WTC11 (cell line): Measurements from ENCODE around the gene GDI1. TPM values are rescaled to one million over a fixed set of nuclear protein-coding genes. Genes with fewer than 3 reads are reported as not detected.

Experiments used
- ATAC-seq: fragments of 200-7000 bp; cut with Tn5 transposase; 2 replicates; pipeline ENCODE4 v1.10.0; 2021; ENCODE audit warnings: mild to moderate bottlenecking, moderate library complexity
- CTCF ChIA-PET: fragments of 300-600 bp; sonication (Branson Sonifier 250); formaldehyde crosslinking; loops from one replicate; lab custom pipeline; 2021; ENCODE audit warnings: antibody characterized with exemption; lab: Charles Lee
- POLR2A ChIA-PET: fragments of 350-600 bp; sonication (Branson Sonifier 250); formaldehyde crosslinking; loops from one replicate; lab custom pipeline; 2021; ENCODE audit warnings: antibody characterized with exemption; lab: Charles Lee
- DNase-seq: peaks from one replicate; pipeline ENCODE4 v3.0.0; 2021; ENCODE audit warnings: low spot score
- H3K27ac Mint-ChIP-seq: 2 replicates; pipeline ENCODE4 v1.8.0; 2021; ENCODE audit warnings: mixed read lengths
- H3K27me3 Mint-ChIP-seq: 2 replicates; pipeline ENCODE4 v1.8.0; 2021; ENCODE audit warnings: low read depth, mild to moderate bottlenecking, moderate library complexity, mixed read lengths
- H3K36me3 Mint-ChIP-seq: 2 replicates; pipeline ENCODE4 v1.8.0; 2021; ENCODE audit warnings: mixed read lengths
- H3K4me1 Mint-ChIP-seq: 2 replicates; pipeline ENCODE4 v1.8.0; 2022; ENCODE audit warnings: mixed read lengths
- H3K4me3 Mint-ChIP-seq: 2 replicates; pipeline ENCODE4 v1.8.0; 2021; ENCODE audit warnings: mild to moderate bottlenecking, moderate library complexity, mixed read lengths
- H3K9me3 Mint-ChIP-seq: 2 replicates; pipeline ENCODE4 v1.8.0; 2021; ENCODE audit warnings: mixed read lengths
- CREM ChIP-seq: sonication (generic); formaldehyde crosslinking; IDR thresholded peaks from 2 replicates; pipeline ENCODE4 v1.8.1; 2022; ENCODE audit warnings: mild to moderate bottlenecking, missing genetic modification reagents, moderate library complexity
- ELF4 ChIP-seq: sonication (generic); formaldehyde crosslinking; IDR thresholded peaks from 2 replicates; pipeline ENCODE4 v1.8.1; 2022; ENCODE audit warnings: low read depth, mild to moderate bottlenecking, moderate library complexity, missing genetic modification reagents
- FOXP1 ChIP-seq: sonication (generic); formaldehyde crosslinking; IDR thresholded peaks from 2 replicates; pipeline ENCODE4 v1.8.0; 2022; ENCODE audit warnings: missing genetic modification reagents, mild to moderate bottlenecking, moderate library complexity, borderline replicate concordance
- GABPB1 ChIP-seq: sonication (generic); formaldehyde crosslinking; IDR thresholded peaks from 2 replicates; pipeline ENCODE4 v1.8.1; 2023; ENCODE audit warnings: mild to moderate bottlenecking, missing genetic modification reagents
- GTF2I ChIP-seq: fragments of 250-450 bp; sonication (Bioruptor Pico); conservative IDR thresholded peaks from 2 replicates; pipeline ENCODE4 v1.4.0; 2021; ENCODE audit warnings: mild to moderate bottlenecking
- KAT7 ChIP-seq: sonication (generic); formaldehyde crosslinking; IDR thresholded peaks from 2 replicates; pipeline ENCODE4 v1.8.1; 2023; ENCODE audit warnings: missing genetic modification reagents, mild to moderate bottlenecking, borderline replicate concordance
- NFYB ChIP-seq: sonication (generic); formaldehyde crosslinking; conservative IDR thresholded peaks from 2 replicates; pipeline ENCODE4 v1.8.0; 2022; ENCODE audit warnings: low read depth, missing genetic modification reagents
- NR2C2 ChIP-seq: sonication (generic); formaldehyde crosslinking; IDR thresholded peaks from 2 replicates; pipeline ENCODE4 v1.8.0; 2022; ENCODE audit warnings: mild to moderate bottlenecking, missing genetic modification reagents
- SMAD3 ChIP-seq: sonication (generic); formaldehyde crosslinking; IDR thresholded peaks from 2 replicates; pipeline ENCODE4 v1.8.0; 2022; ENCODE audit warnings: missing genetic modification reagents, mild to moderate bottlenecking, borderline replicate concordance
- TCF7 ChIP-seq: sonication (generic); formaldehyde crosslinking; IDR thresholded peaks from 2 replicates; pipeline ENCODE4 v1.8.0; 2022; ENCODE audit warnings: mild to moderate bottlenecking, low read depth, missing genetic modification reagents, moderate library complexity
- TEAD4 ChIP-seq: sonication (generic); formaldehyde crosslinking; IDR thresholded peaks from 2 replicates; pipeline ENCODE4 v1.8.0; 2022; ENCODE audit warnings: mild to moderate bottlenecking, missing genetic modification reagents
- TP53 ChIP-seq: sonication (generic); formaldehyde crosslinking; IDR thresholded peaks from 2 replicates; pipeline ENCODE4 v1.8.1; 2023; ENCODE audit warnings: mild to moderate bottlenecking, missing genetic modification reagents
- ZNF121 ChIP-seq: sonication (generic); formaldehyde crosslinking; IDR thresholded peaks from 2 replicates; pipeline ENCODE4 v1.8.0; 2023; ENCODE audit warnings: missing genetic modification reagents
- ZNF219 ChIP-seq: sonication (generic); formaldehyde crosslinking; IDR thresholded peaks from 2 replicates; pipeline ENCODE4 v1.8.0; 2023; ENCODE audit warnings: missing genetic modification reagents, mild to moderate bottlenecking, borderline replicate concordance
- ZNF263 ChIP-seq: sonication (generic); formaldehyde crosslinking; IDR thresholded peaks from 2 replicates; pipeline ENCODE4 v1.8.1; 2022; ENCODE audit warnings: low read depth, mild to moderate bottlenecking, moderate library complexity, missing genetic modification reagents
- ZNF396 ChIP-seq: fragments of 250-450 bp; sonication (Bioruptor Pico); IDR thresholded peaks from 2 replicates; pipeline ENCODE4 v1.8.0; 2021; ENCODE audit warnings: mild to moderate bottlenecking, moderate library complexity, borderline replicate concordance
- ZNF423 ChIP-seq: fragments of 250-450 bp; sonication (Bioruptor Pico); IDR thresholded peaks from 2 replicates; pipeline ENCODE4 v2.1.2; 2022; ENCODE audit warnings: mild to moderate bottlenecking, moderate library complexity
- total RNA-seq: library from RNA; stranded (reverse); gene quantifications from 3 replicates; pipeline ENCODE4 v1.2.3, GENCODE V29; 2021
- TF ChIP-seq, protein P1 (sequence below): sonication (generic); formaldehyde crosslinking; IDR thresholded peaks from 2 replicates; pipeline ENCODE4 v1.8.0; 2022; ENCODE audit warnings: mild to moderate bottlenecking, missing genetic modification reagents
- TF ChIP-seq, protein P2 (sequence below): sonication (generic); formaldehyde crosslinking; IDR thresholded peaks from 2 replicates; pipeline ENCODE4 v1.8.1; 2022; ENCODE audit warnings: mild to moderate bottlenecking, moderate library complexity, missing genetic modification reagents
- TF ChIP-seq, protein P3 (sequence below): sonication (generic); formaldehyde crosslinking; IDR thresholded peaks from 2 replicates; pipeline ENCODE4 v1.8.1; 2023; ENCODE audit warnings: mild to moderate bottlenecking, missing genetic modification reagents, moderate library complexity
- TF ChIP-seq, protein P4 (sequence below): fragments of 250-450 bp; sonication (Bioruptor Pico); IDR thresholded peaks from 2 replicates; pipeline ENCODE4 v1.9.0; 2021; ENCODE audit warnings: moderate library complexity, mild to moderate bottlenecking, inconsistent platforms, borderline replicate concordance
- TF ChIP-seq, protein P5 (sequence below): sonication (generic); formaldehyde crosslinking; IDR thresholded peaks from 2 replicates; pipeline ENCODE4 v1.8.1; 2022; ENCODE audit warnings: missing genetic modification reagents, borderline replicate concordance
- TF ChIP-seq, protein P6 (sequence below): sonication (generic); formaldehyde crosslinking; conservative IDR thresholded peaks from 2 replicates; pipeline ENCODE4 v1.8.1; 2023; ENCODE audit warnings: mild to moderate bottlenecking, low read depth, missing genetic modification reagents, moderate library complexity

Gene GDI1
- total RNA-seq, 1 experiment from 2014 or later = 108 TPM

DNA sequence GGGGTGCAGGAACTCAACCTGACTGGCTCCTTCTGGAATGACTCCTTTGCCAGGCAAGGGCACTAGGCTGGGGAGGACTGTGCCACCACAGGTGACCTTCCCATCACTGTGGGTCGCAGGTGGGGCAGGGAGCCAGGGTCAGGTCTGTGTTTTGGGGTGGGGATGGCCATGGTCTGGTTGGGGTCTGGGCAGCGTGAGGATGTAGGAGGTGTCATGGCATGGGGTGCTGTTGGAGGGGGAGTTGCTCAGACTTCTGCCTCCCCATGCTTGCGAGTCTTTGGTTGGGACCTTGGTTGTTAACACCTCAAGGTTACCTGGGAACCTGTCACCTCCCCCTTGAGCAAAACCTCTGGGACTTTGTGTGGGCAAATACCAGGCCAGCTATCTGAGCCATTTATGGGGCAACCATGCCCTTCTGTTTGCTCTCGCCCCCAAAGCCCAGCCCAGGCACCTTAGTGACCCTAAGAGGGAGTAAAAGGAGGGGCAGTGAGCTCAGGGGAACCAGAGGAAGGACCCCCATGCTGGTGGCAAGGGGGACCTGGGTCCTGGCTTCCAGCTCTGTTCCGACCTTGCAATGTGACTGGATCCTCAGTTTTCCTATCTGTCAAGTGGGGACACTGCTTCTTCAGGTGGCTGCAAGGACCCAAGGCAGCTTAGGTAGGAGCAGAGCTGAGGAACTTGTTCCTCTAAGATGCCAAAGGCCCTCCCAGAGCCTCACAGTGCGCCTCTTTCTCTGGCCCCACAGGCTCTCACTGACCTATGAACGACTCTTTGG, 2.4 kb upstream of the GDI1 start (continued):
- no peak for TF ChIP-seq CREM (CRISPR knock-in tag)
- TF ChIP-seq TCF7 (CRISPR knock-in tag) = no peak
- no peak for TF ChIP-seq FOXP1 (CRISPR knock-in tag)
- TF ChIP-seq NR2C2 (CRISPR knock-in tag) = no peak
- TF ChIP-seq KAT7 (CRISPR knock-in tag) = no peak
- TF ChIP-seq ZNF121 (CRISPR knock-in tag) = no peak
- no peak for TF ChIP-seq NFYB (CRISPR knock-in tag)
- TF ChIP-seq ZNF396 (CRISPR knock-in tag) = no peak

DNA sequence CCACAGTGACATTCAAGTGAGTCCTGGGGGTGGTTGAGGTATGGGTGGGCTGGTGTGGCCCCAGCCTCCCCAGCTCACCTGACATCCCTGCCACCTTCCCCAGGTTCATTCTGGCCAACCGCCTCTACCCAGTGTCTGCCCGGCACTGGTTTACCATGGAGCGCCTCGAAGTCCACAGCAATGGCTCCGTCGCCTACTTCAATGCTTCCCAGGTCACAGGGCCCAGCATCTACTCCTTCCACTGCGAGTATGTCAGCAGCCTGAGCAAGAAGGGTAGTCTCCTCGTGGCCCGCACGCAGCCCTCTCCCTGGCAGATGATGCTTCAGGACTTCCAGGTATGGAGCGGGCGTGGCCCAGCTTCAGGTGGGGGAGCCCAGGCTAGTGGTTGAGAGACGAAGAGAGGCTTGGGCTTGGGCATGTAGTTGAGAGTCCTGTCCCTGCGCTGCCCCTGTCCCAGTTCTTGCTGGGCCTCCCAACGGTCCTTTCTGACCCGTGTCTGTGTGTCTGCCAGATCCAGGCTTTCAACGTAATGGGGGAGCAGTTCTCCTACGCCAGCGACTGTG, 1.7 kb upstream of the GDI1 start:
- TF ChIP-seq GTF2I (CRISPR knock-in tag) = no peak
- Mint-ChIP-seq H3K27me3 (no peaks in the 10 kb centered on the region), H3K4me1 (peaks cover 19% of the 10 kb centered on the region), H3K36me3 (peaks cover 12% of the 10 kb centered on the region; the same call in 1 of the 2 replicates), H3K27ac (no peak overlapping the region), H3K9me3 (no peaks in the 10 kb centered on the region), H3K4me3 (no peak overlapping the region)
- POLR2A ChIA-PET = no interaction called here
- ATAC-seq = no peak
- no peak for DNase-seq
- CTCF ChIA-PET = interaction anchor here (1.2 kb wide), 1 partner anchor 62 kb away, joined by 3 read pairs; no protein-coding TSS in a partner anchor

DNA sequence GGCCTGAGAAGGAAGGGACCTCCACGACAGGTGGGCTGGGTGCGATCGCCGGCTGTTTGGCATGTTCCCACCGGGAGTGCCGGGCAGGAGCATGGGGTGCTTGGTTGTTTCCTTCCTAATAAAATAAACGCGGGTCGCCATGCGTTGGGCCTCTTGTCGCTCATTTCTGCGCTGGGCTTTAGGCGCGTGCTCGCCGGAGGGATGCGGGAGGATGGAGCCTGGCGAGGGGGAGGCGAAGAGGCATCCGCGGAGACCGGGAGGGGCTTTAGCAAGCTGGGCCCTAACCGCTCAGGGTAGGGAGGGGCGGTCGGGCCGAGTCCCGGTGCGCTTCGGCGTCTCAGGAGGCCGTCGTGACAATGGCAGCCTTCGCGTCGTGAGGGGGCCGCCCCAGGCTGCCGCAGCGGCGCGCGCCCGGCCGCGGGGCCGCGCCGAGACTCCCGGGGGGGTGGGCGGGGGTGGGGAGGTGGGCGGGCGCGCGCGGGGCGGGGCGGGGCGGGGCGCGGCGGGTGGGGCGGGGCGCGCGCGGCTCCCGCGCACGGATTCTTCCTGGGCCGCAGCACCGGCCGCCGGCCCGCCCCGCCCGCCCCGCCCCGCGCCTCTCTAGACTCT, 476 bp upstream of the GDI1 start:
- DNase-seq (peak; percentile 53), ATAC-seq (peak; percentile 69)
- Mint-ChIP-seq H3K4me3 (peak overlapping the region; percentile 80), H3K27me3 (no peaks in the 10 kb centered on the region), H3K4me1 (peaks cover 12% of the 10 kb centered on the region), H3K36me3 (peaks cover 16% of the 10 kb centered on the region), H3K27ac (peak overlapping the region; percentile 84), H3K9me3 (no peaks in the 10 kb centered on the region)
- CTCF ChIA-PET = interaction anchor here (1.2 kb wide), 1 partner anchor 63 kb away, joined by 3 read pairs; no protein-coding TSS in a partner anchor
- POLR2A ChIA-PET = no interaction called here
- TF ChIP-seq, protein P1, sequence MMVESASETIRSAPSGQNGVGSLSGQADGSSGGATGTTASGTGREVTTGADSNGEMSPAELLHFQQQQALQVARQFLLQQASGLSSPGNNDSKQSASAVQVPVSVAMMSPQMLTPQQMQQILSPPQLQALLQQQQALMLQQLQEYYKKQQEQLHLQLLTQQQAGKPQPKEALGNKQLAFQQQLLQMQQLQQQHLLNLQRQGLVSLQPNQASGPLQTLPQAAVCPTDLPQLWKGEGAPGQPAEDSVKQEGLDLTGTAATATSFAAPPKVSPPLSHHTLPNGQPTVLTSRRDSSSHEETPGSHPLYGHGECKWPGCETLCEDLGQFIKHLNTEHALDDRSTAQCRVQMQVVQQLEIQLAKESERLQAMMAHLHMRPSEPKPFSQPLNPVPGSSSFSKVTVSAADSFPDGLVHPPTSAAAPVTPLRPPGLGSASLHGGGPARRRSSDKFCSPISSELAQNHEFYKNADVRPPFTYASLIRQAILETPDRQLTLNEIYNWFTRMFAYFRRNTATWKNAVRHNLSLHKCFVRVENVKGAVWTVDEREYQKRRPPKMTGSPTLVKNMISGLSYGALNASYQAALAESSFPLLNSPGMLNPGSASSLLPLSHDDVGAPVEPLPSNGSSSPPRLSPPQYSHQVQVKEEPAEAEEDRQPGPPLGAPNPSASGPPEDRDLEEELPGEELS (CRISPR knock-in tag) = no peak
- TF ChIP-seq, protein P2, sequence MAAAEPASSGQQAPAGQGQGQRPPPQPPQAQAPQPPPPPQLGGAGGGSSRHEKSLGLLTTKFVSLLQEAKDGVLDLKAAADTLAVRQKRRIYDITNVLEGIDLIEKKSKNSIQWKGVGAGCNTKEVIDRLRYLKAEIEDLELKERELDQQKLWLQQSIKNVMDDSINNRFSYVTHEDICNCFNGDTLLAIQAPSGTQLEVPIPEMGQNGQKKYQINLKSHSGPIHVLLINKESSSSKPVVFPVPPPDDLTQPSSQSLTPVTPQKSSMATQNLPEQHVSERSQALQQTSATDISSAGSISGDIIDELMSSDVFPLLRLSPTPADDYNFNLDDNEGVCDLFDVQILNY (CRISPR knock-in tag) = no peak
- TF ChIP-seq GABPB1 (CRISPR knock-in tag) (no peak), ZNF219 (CRISPR knock-in tag) (no peak), ZNF423 (no peak), ELF4 (CRISPR knock-in tag) (no peak), TP53 (no peak), SMAD3 (no peak), ZNF263 (CRISPR knock-in tag) (no peak), TEAD4 (CRISPR knock-in tag) (no peak), KAT7 (CRISPR knock-in tag) (no peak)
- TF ChIP-seq, protein P3, sequence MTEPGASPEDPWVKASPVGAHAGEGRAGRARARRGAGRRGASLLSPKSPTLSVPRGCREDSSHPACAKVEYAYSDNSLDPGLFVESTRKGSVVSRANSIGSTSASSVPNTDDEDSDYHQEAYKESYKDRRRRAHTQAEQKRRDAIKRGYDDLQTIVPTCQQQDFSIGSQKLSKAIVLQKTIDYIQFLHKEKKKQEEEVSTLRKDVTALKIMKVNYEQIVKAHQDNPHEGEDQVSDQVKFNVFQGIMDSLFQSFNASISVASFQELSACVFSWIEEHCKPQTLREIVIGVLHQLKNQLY = no peak
- TF ChIP-seq, protein P4, sequence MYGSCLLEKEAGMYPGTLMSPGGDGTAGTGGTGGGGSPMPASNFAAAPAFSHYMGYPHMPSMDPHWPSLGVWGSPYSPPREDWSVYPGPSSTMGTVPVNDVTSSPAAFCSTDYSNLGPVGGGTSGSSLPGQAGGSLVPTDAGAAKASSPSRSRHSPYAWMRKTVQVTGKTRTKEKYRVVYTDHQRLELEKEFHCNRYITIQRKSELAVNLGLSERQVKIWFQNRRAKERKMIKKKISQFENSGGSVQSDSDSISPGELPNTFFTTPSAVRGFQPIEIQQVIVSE = no peak
- TF ChIP-seq, protein P5, sequence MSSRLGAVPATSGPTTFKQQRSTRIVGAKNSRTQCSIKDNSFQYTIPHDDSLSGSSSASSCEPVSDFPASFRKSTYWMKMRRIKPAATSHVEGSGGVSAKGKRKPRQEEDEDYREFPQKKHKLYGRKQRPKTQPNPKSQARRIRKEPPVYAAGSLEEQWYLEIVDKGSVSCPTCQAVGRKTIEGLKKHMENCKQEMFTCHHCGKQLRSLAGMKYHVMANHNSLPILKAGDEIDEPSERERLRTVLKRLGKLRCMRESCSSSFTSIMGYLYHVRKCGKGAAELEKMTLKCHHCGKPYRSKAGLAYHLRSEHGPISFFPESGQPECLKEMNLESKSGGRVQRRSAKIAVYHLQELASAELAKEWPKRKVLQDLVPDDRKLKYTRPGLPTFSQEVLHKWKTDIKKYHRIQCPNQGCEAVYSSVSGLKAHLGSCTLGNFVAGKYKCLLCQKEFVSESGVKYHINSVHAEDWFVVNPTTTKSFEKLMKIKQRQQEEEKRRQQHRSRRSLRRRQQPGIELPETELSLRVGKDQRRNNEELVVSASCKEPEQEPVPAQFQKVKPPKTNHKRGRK (CRISPR knock-in tag) = no peak
- TF ChIP-seq, protein P6, sequence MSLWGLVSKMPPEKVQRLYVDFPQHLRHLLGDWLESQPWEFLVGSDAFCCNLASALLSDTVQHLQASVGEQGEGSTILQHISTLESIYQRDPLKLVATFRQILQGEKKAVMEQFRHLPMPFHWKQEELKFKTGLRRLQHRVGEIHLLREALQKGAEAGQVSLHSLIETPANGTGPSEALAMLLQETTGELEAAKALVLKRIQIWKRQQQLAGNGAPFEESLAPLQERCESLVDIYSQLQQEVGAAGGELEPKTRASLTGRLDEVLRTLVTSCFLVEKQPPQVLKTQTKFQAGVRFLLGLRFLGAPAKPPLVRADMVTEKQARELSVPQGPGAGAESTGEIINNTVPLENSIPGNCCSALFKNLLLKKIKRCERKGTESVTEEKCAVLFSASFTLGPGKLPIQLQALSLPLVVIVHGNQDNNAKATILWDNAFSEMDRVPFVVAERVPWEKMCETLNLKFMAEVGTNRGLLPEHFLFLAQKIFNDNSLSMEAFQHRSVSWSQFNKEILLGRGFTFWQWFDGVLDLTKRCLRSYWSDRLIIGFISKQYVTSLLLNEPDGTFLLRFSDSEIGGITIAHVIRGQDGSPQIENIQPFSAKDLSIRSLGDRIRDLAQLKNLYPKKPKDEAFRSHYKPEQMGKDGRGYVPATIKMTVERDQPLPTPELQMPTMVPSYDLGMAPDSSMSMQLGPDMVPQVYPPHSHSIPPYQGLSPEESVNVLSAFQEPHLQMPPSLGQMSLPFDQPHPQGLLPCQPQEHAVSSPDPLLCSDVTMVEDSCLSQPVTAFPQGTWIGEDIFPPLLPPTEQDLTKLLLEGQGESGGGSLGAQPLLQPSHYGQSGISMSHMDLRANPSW (CRISPR knock-in tag) = no peak
